Hematopoietic multipotent progenitor cell treated with erythropoietin and hydrocortisone succinate and interleukin-3 and kit ligand, for 15 days (in vitro differentiated cells): ENCODE measurements around the gene MORN5.

ENCODE experiments used
- DNase-seq: peaks from one replicate; pipeline ENCODE4 v3.0.0-alpha.2; 2015; ENCODE audit warnings: low spot score

Gene MORN5

DNA sequence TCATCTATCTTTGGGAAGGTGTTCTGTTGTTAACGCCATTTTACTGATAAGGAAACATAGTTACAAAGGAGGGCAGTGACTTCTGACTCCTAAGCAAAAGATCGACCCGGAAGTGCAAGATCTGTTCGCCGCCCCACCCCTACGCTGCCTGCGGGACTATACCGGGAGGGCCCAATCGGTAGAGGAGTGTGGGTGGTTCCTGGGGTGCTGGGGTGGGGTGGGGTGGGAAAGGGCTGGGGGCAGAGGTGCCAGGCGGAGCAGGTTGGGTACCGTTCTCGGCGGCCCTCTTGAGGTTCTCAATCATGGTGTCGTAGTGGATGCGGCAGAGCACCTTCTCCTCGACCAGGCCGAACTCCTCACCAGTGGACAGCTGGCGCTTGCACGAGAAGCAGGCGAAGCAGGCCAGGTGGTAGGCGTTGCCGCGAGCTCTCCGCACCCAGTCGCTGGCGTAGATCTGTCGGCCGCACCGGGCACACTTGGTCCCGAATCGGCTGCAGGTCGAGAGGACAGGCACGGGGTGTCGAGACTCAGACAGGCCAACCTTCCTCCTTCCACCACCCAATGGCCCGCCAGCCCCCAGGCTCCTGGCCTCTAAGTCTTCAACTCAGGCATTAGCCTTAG is 57.2 kb downstream of the MORN5 start:
- no peak for DNase-seq

DNA sequence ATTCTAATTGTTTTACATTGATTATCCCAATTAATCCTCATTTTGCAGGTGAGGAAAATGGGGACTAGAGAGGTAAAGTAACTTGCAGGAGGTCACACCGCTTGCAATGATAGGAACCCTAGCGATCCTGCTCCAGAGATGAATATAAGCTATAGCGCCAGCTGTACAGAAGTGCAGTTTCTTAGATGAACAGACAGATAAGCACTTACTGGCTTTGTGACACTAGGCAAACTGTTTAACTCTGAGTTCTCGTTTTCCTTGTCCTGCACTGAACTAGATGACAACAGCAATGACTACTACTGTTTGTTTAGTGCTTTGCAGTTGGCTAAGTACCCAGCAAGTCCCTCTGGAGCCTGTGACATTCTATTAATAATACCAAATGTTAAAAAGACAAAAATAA is 57.9 kb downstream of the MORN5 start:
- no peak for DNase-seq

DNA sequence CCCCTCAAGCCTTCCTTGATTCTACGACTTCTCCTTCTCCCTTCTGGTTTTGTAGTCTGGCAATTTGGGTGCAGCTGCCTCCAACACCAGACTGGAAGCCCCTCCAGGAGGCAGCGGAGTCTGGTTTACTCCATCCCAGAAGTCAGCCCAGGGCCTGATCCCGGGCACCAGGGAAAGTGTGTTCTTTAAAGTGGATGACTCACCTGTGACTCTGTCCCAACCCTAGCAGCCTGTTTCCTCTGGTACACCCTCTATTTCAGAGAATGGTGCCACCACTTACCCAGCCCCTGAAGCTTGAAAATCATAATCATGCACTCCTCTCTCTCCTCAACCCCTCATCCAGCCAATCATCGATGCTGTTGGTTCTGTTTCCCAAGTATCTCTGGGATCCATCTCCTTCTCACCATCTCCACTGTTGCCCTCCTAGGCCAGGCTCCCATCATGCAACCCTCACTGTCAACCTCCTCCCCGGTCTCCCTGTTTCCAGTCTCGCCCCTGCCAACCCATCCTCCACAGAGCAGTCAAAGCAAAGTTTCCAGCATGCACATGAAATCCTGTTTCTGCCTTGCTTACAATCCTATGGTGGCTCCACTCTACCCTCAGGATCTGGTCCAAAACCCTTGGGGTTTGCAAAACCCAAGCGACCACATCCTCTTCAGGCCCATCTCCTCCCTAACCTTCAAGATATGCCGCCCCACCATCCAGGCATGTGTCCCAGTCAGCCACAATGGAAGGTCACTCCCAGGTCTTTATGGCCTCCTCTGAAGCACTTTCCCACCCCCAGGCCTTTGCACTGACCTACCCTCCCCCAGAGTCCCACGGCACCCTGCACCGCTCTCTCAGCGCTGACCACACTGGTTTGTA is 58.6 kb downstream of the MORN5 start:
- no peak for DNase-seq

DNA sequence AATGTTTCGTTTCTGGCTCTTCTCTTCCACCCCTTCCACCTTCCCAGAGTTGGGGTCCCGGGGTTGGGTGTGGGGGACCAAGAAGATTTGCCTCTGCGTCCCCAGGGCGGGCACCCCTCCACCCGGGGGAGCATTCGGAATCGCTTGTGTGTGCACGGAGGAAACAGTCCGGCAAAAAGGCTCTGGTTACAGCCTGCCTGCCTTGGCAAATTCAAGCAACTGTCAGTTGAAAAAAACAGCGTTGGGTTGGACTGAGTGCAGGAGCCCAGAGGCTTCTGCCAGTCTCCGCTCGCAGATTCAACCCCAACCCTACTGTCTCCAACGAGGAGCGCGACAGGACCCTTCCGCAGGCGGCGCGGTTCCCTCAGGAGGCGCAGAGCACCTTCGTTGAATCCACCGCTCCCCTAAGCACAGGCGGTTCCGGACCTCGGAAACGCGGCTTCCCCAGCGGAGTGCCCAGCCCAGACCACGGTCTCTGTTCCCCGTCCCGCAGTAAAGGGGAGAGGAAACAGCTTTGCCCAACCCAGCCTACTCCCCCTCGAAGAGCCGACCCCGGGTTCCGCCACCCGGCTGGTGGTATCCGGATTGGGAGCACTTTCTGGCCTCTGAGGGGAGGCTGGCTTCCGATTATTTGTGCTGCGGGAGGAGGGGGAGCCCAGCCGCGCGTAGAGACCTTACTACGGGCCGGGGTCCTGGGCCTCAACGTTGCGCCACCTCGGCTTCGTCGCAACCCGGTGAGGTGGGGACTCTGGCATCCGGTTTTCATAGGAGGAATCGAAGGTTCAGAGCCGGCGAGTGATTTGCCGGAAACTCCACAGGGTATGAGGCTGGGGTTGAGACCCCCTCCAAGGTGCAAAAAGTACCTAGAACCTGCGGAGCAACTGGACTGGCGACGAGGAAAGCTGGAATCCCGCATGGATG is 59.5 kb downstream of the MORN5 start:
- DNase-seq = no peak

DNA sequence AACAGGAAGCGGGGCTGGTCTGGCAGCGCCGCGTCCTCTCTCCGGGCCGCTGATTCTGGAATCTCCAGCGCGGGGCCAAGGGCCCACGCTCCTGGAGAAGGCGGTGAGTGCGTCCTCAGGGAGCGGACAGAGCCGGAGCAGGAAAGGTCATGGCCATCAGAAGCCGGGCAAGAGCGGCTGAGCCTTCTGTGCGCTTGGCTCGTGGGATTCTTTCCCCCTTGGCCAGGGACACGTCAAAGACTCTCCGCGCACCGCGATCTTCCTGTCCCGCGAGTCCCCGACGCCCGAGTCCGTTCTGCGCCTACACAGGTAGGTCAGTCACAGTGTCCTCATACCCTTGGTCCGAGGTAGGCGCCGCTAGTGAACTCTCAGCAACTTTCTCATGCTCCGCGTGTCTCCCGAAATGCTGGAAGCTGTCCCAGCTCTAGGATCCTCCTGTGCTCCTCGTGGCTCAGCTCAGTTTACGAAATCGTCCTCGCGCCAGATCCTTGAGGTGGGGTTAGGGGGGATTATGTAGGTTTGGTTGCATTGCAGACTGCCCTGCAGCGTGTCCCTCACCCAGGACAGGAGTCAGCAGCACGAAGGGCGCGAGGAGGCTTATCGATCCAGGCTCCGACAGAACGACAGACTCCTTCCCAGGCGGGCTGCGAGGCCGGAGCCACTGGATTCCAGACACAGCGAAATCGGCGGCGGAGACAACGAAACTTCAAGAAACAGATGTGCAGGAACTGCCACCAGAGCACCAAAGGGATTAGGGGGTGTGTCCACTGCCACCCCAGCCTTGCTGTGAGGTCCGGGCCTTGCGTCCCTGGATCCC is 60.4 kb downstream of the MORN5 start:
- no peak for DNase-seq

DNA sequence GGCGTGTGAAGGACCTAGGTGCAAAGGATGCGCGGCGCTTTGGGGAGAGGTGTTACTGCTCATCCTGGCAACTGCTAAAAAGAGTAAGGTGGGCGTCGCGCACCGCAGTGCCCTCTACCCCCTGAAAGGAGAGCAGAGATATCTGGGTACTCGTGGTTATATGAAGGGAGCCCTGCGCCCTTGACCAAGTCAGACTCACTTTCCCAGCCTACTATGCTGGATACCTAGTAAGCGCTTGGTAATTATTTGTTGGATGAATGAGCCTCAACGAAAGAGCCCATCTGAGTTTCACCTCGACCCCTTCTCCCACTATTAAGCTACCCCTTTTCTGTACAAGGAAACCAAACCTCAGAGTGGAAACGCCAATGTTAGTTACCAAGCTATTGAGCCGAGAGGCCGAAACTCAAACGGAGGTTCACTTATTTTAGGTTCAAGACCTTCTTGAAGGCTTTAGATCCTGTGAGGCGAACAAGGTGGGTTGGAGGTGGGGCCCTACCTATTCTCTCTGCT is 61.0 kb downstream of the MORN5 start:
- no peak for DNase-seq

DNA sequence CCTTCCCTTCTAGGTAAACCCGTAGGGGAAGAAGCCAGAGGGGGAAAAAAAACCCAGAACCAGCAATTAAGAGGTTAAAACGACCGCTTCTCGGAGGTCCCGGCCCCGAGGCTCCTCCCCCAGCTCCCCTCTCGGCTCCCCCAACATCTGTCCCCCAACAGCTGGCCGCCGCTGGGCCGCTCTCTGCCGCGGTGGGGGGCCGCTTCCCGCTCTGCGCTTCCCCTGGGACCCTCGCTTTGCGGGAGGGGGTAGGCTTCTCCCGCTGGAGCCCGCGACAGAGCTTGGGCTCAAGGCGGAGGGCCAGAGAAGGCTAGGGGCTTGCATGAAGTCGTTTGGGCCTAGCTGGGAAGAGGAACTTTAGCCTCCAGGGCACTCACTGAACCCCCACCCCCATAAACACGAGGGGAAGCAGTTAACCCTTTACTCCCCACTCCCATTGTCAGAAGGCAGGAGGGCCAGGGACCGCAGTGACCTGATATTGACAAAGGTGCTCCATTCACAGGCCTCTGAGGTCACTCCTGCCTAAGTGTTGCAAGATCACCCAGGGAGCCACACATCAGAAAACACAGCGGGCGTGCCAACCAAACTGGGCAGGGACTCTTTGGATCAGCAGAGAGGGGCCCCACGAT is 61.6 kb downstream of the MORN5 start:
- DNase-seq = no peak

DNA sequence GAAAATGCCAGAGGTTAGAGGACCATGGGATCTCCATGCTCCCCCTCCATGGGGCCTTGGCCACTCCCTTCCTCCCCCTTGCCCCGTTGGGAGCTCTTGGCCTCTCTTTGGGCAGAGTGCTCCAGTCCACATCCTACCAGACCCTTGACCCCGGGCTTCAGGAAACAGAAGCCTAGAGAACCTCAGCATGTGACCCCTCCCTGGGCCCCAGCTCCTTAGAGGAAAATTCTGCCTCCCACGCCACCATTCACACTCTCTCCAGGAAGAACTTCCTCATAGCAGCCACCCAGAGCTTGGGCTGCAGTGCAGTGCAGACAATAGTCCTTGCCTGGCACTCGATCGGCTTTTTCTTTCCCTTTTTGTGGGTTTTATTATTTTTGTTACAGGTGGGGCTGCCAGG is 63.1 kb downstream of the MORN5 start:
- no peak for DNase-seq

DNA sequence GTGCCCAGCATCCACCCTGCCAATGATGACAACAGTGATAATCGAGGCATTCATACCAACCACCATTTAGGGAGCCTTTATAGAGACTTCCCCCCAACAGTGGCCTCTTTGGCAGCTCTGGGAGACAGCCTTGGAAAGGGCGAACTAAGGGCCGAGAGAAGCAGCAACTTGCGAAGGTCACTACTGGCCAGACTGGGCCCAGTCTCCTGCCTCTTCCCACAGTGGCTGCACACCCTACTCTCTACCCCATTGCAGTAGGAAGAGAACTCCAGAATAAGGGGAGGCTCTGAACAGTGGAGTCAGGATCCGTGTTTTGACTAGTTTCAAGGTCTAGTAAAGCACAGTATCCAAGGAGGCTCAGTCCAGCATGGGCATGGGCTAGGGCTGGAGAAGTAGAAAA is 63.7 kb downstream of the MORN5 start:
- DNase-seq = no peak

DNA sequence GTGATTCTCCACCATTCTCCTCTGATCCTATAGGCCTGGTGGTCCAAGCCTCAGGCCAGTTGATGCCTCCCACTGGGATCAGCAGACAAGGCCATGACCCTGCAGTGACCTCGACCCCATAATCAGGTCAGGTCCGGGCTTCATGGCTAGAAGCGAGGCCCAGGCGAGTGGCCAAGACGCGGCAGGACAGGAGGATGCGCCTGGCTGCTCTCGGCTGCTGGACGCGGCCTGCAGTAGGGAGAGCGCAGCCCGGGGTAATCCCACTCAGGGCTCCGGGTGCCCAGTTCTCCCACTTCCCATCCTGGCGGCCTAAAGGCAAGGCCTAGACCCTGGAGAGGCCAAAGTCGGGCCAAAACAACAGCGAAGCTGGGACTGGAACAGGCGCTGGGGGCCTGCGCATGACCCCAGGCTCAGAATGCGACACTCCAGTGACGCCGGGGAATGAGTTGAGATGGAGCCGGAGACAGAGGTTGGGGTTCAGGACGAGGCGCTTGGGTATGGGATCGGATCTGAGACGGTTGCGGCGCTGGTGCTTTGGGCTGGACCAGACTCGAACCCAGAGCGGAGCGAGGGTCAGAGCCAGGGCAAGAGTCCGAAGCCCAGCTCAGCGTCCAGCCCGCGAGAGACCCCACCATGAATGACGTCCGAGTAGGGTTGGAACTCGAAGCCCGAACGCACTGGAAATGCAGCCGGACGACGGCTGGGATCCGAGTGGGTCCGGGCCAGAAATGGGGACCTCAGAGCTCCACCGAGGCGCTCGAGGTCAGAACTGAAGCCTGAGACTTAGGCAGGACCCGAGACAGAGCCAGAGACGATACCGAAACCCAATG is 65.8 kb downstream of the MORN5 start:
- no peak for DNase-seq

DNA sequence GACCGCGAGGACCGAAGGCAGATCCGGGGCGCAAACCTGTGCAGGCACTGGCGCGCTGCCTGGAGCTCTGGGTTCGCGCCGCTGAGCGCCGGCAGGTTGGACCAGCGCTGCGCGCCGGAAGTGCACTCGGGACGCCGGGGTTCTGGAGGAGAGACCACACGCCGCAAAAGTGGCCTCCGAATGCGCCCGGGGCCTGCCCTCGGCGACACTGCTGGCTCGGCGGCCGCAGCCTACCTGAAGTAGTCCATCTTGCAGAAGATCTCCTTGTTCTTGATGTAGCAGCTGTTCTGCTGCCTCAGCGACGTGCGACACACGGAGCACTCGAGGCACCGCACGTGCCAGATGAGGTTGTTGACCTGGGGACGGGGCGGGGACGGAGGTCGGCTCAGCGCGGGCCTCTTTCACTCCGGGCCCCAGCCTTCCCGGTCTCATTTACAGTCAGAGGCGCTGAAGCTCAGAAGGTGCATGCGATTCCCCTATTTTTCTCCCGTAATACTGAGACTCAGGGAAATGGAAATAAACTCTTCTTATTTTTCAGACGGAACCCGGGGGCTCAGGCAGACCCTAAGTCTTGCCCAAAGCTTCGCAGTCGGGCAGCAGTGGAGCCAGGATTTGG is 66.5 kb downstream of the MORN5 start:
- DNase-seq = no peak

DNA sequence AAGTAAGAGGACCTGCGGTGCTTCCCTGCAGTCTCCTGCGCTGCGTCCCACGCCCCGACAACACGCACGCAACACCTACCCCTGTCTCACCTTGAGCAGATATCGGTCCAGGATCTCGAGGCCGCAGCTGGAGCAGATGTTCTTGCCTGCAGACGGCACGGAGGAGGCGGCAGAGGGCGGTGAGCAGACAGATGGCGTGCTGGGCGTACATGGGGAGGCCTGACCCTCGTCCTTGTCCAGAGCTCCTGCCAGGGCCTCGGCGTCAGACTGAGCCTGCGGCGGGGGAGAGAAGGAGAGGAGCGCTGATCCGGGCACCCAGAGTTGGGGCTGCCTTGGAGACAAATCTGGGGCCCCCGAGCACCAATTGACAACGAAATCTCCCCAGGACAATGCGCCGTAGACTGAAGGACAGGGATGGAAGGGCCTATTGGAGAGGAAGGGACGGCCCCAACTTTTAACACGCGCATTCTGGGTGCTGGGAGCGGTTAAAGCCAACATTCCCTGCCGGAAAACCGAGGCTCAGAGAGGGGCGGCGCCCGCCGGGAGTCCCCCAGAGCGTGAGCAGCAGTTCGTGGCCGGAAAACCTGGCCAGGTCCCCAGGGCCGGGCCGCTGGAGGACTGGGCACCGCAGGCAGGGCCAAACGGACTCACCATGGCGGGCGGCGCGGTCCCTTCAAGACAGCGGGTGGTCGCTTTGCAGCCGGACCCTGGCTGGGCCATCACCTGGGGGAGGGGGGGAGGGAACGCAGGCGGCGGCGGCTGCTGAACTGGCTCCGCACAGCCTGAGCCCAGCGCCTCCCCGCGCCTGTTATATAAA is 67.3 kb downstream of the MORN5 start:
- DNase-seq = no peak

DNA sequence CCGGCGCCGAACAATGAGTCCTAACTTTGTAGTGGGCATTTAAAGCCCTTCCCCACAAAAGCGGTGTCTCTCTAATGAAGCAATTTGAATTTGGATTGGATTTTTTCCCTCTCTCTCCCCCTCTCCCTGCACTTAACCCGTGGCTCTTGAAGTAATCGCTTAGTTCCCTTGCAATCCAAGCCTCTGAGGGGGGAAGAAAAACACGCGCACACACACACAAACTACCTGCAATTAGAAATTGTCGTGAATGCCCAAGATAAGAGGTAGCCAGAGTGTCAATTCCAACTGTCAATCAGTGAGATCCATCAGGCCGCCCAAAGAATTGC is 67.8 kb downstream of the MORN5 start:
- DNase-seq = no peak

DNA sequence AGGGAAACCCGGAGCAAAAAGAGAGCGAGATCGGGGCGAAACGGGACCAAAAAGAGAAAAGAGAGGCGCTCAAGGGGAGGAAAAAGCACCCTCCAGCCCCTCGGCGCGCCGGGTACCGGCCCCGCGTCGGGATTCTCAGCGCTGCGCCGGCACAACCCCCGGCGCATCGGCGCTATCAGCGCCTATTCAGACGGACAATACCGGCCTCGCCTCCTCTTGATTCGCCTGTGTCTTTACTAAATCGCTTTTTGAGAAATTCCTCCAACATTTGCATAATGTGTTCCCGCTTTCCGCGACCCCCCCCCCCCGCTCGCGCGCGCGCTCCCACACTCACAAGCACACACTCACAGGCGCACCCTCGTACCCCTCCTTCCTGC is 68.5 kb downstream of the MORN5 start:
- DNase-seq = no peak

DNA sequence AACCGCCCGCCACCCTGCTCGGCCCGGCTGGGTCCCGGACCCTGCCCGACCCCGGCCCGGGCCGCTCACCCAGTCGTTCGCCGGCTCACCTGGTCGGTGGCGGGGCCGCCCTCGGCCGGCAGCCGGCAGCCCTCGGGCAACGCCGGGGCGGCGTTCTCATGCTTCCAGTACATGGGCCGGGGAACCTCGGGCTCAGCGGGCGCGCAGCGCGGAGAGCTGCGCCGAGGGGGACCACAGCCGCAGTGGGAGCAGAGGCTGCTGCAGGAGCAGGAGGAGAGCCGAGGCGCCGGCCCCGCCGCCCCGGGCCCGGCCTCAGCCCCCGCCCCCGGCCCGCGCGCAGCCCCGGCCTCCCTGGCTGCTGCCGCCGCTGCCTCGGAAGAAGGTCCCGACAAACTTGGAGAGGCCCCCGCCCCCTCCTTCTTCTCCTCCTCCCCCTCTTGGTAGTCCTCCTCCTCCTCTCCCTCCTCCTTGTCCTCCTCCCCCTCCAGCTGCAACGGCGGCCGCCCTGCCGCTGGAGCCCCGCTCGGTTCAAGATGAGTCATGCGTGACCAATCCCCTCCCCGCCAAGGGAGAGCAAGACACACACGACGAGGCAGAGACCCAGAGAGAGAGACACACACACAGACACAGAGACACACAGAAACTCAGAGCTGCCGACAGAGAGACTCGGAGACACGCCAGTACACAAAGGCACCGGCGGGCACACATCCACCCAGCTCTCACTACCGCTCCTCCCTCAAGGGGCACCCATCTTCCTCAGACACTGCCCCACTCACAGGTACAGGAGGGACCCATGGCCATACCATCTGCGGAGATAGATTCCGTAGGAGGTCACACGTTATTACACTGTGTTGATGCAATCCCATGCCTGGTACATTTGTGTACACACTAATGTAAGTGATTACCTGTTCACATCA is 69.1 kb downstream of the MORN5 start, which contains the start of gene LHX6:
LHX6 (minus strand) TSS at position 390 of the 917 bp plus-strand sequence; CDS start at position 173, 217 bp downstream.
- no peak for DNase-seq

DNA sequence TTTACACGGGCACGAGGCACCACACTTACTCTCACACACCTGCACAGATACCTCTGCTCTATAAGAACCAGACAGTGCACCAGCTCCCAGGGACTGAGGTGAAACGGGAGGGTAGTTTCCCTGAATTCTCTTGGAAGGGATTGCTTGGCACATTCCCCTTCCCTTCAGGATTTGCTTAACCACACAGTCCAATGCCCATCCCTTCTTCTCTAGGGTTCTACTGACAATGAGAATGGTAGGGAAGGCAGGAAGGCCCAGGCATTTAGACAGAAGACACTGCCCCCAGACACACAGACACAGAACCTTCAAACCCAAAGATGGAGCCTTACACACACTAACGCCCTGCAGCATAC is 69.8 kb downstream of the MORN5 start:
- DNase-seq = no peak

DNA sequence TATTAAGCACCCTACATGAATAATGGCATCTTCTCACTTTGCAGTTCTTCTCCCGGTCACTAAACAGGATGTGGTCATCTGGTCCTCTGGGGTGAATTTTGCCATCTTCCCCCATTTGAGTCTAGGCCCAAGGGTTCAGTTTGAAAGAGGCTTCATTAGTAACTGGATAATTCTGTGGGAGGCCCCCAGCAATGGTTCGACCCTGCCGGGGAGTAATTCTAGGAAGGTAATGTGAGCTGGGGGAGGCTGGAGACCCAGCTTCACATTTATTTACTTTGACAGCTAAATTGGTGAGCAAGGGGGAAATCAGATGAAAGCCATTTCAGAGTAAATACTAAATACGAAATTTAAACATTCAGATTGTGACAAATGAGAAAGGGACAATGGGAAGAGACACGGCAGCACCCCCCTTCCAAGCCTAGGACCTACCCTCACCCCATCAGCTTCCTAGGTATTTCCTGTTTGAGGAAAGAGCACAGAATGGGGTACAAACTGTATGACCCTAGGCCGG is 73.1 kb downstream of the MORN5 start:
- no peak for DNase-seq
